Hepatocyte (in vitro differentiated cells): ENCODE measurements around the gene DNAJC21.

Experiments
- EZH2 ChIP-seq: fragments of 200-600 bp; sonication (generic); IDR thresholded peaks from 2 replicates; pipeline ENCODE4 v1.6.1; 2016; ENCODE audit warnings: antibody characterized with exemption, mild to moderate bottlenecking, borderline replicate concordance
- TF ChIP-seq, protein P1 (sequence below): fragments of 200-600 bp; sonication (generic); IDR thresholded peaks from 2 replicates; pipeline ENCODE4 v1.5.1; 2016; ENCODE audit warnings: antibody characterized with exemption, mild to moderate bottlenecking; ENCODE audit not compliant: poor library complexity

DNA sequence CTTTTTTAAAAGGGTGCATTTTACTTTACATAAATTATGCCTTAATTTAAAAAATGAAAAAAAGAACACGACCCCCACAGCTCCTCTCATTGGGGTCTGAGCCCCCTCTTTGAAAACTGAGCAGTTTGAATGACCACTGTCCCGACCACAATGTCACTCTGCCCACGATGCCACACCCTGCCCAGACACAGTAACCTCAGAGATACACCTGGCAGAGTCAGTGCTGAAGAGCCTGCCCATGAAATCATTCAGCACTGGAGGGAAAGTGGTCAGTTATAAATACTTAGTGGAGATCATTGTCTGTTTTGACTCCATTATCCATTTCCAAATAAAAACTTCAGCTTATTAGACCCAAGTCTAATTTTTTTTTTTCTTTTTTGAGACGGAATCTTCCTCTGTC lies 49.3 kb downstream of the DNAJC21 start:
- TF ChIP-seq EZH2: no peak
- TF ChIP-seq, protein P1, sequence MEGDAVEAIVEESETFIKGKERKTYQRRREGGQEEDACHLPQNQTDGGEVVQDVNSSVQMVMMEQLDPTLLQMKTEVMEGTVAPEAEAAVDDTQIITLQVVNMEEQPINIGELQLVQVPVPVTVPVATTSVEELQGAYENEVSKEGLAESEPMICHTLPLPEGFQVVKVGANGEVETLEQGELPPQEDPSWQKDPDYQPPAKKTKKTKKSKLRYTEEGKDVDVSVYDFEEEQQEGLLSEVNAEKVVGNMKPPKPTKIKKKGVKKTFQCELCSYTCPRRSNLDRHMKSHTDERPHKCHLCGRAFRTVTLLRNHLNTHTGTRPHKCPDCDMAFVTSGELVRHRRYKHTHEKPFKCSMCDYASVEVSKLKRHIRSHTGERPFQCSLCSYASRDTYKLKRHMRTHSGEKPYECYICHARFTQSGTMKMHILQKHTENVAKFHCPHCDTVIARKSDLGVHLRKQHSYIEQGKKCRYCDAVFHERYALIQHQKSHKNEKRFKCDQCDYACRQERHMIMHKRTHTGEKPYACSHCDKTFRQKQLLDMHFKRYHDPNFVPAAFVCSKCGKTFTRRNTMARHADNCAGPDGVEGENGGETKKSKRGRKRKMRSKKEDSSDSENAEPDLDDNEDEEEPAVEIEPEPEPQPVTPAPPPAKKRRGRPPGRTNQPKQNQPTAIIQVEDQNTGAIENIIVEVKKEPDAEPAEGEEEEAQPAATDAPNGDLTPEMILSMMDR: no peak
